ENCODE results near the gene UBXN10.

The UBXN10 gene

GRCh38 chr1:20184481-20184900, 1.4 kb upstream of the UBXN10 start:
- DNase-seq, result no peak

GRCh38 chr1:20184997-20185833, 681 bp upstream of the UBXN10 start:
- peak; percentile 52 for DNase-seq

DNA sequence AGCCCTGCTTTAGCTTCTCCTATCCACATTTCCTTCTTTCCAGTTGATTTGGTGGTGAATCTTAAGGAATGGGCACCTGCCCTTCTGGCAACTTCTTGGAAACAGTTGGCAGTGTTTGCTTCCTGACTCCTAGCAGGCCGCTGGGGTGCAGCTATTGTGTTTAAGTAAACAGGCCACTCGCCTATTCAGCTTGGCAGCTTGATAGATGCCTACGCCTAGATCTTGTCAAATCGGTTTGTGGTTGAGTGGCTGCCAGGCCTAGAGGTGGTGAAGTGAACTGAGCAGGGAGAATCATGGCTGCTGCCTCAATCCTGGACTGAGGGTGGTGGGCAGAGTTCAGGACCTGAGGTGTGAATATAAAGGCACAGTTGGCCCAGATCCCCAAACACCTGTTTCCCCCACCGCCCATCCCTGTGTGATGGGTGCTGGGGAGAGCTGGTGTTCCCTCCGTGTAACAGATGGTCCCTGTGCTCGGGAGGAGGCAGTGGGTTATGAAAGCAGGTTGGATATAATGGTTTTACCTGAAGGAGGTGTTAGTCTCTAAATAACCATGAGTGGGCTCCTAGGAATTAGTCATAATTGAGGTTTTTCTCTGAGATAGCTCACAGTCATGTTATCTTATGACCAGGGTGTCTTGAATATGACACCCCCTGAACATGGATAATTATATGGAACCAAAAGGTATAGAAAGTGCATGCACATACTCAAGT, 1.4 kb downstream of the UBXN10 start:
- no peak for DNase-seq

- no peak for DNase-seq
Measured at GRCh38 chr1:20187813-20188454, 2.0 kb downstream of the UBXN10 start.

- DNase-seq, result no peak
Measured at GRCh38 chr1:20188455-20188817, 2.5 kb downstream of the UBXN10 start.

- DNase-seq, result no peak
Measured at GRCh38 chr1:20189664-20190063, 3.8 kb downstream of the UBXN10 start.

- no peak for DNase-seq
Measured at GRCh38 chr1:20190256-20191160, 4.6 kb downstream of the UBXN10 start.

DNA sequence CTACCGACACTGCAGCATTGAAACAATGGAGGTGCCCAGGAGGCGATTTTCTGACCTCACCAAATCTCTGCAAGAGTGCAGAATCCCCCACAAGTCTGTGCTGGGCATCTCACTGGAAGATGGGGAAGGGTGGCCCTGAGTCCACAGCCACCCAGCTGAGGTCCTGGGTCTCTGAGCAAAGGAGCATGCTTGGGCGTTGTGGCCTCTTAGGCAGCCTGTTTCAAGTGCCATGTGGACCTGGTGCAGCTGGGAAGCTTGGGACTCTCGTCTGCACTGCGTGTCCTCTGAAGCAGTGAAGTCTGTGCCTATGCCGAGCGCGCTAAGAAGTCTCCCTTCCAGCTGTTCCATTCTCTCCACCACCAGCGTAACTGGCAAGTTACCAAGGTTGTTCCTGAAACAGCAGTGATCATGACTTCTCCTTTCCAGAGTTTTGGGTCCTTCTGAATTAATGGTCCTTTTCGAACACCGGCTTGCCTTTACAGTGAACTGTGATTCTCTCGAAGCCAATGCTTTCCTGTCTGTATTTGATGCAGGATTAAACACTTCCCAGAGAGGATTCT, 5.5 kb downstream of the UBXN10 start:
- DNase-seq, result no peak

- no peak for DNase-seq
Measured at GRCh38 chr1:20192364-20192763, 6.5 kb downstream of the UBXN10 start.

GRCh38 chr1:20192871-20193411, 7.0 kb downstream of the UBXN10 start:
- DNase-seq, result no peak

DNA sequence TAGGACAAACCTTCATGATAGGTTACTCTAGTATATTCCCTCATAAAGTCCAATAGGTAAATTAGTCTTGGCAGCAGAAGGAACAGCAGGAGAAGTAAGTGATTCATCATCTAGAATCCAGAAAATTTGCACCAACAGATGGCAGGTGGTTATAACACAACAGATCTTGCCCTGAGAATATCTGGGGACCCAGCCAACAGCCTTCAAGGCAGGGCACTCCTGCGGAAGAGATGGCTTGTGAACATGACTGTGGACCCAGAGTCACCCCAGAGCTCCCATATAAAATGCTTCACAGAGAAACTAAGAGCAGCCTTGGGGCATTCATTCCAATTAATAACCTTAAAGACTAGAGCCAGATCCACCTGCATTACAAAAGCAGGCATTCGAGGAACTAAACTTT, 8.3 kb downstream of the UBXN10 start:
- DNase-seq, result no peak

DNA sequence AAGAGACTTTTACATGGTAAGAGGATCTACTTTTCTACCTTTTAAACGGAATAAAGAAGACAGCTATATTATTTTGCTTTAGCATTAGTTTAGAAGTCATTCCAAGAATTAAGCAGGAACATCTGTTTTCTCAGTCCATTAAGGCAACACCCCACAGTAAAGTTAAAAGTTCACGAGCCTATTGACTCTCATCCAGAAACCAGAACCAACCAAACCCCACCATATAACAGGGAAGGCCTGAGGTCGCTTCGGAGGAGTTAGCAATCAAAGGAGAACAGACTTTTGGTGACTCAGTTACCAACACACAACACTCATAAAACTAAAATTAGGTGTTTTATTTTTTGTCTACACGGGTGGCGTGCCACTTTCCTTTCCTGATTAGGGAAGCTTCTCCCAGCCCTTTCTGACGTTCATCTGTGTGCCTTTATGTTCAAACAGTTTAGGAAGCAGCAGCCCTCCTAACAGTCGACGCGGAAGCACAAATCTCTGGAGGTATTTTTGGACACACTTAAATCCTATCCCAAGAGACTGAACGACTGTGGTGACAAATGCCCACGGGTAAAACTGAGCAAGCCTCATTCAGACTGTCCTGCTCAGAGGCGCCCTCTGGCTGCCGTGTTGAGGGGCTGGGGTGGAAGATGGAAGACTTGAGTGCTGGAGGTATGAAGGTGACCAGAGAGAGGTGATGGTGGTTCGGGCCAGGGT, 9.0 kb downstream of the UBXN10 start:
- DNase-seq, result peak; percentile 68

DNA sequence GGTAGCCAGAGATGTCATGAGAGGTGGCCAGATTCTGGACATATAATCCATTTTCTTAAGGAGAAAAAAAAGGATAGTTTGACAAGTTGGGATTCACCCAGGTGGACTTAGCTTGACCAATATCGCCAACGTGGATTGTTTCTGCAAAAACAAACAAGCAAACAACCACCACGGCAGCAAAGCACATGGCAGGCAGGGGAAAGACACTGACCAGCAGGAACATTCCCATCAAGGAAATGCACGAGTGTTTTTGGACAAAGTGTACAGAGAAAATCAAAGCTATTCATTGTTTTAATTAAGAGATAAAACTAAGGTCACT, 9.5 kb downstream of the UBXN10 start:
- DNase-seq, result no peak

- no peak for DNase-seq
Measured at GRCh38 chr1:20197329-20197791, 11.5 kb downstream of the UBXN10 start.

GRCh38 chr1:20198296-20198695, 12.4 kb downstream of the UBXN10 start:
- no peak for DNase-seq

- DNase-seq, result no peak
Measured at GRCh38 chr1:20198918-20199317, 13.0 kb downstream of the UBXN10 start.

DNA sequence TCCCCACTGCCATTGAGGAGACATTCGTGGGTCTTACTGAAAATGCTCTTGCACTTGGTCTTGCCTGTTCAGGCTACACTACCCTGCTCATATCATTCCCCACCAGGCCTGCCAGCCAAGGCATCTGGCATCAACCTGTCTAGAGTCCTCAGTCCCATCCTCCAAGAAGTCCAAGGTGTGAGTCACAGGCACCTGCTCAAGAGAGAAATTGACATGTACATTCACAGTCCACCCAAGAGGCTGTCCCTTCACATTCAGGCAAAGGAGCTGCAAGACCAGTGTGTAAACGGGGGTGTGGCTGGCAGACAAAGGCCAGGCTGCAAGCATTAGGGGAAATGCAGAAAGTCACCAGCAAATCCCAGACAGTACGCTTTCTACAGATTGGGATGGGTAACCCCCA, 13.5 kb downstream of the UBXN10 start:
- DNase-seq, result no peak

- no peak for DNase-seq
Measured at GRCh38 chr1:20199840-20200239, 13.9 kb downstream of the UBXN10 start.

DNA sequence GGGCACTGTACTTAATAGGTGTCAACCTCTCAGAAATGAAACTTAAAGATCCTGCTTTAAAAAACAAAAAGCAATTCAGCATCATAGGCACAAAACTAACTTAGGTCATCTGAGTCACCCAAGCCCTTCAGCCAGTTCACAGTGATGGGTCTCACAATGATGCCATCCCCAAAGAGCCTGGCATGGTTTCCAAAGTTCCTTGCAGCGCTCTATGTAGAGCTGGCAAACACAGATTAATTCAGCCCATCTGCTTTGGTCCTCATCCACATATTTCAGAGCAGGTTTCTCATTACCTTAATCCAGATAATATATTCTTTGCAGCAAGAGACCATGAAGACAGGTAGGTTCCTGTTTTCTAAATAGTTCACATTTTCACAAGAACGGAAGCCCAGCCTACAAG, 15.1 kb downstream of the UBXN10 start:
- DNase-seq, result no peak

GRCh38 chr1:20202166-20202565, 16.3 kb downstream of the UBXN10 start:
- no peak for DNase-seq

DNA sequence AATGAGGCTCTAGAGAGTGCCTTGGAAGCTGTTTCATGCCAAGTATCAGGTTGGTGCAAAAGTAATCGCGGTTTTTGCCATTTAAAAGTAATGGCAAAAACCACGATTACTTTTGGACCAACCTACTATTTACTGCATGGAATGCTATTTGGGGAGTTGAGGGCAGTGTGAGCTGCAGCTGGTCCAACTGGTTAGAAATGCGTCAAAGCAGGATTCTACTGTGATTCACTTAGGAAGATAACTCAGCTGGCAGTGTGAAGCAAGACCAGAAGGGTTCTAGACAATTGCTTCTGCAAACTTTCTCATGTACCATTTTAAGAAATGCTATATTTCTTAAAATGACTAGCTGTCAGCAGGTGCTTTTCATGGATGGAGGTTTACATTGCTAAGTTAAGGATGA, 21.6 kb downstream of the UBXN10 start:
- DNase-seq, result no peak

DNA sequence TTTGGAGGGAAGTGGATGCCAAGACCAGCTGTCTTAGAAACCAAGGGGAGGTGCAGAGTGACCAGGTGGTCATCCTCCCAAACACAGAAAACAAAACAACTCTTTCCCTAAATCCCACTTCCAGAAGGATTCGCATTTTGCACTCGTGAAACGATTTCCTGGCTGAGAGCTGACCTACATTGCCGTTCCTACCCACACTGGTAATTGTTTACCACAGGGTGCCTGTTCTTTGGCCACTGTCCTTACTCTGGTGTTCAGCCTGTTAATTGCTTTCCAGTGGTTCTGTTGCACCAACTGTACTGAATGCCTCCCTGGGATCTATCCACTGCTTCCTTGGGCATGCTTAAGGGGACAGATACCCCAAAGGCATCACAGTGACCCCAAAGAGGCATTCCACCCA, 23.6 kb downstream of the UBXN10 start:
- DNase-seq, result no peak
